Fibroblast of the conjunctiva (primary cell): ENCODE data around the gene PI4KA.
"Not testable (repeated sequence)": the region's sequence is repeated elsewhere in the genome, so short reads cannot be mapped to it uniquely, and the experiment has no call there.

Experiments
- DNase-seq: peaks from one replicate; pipeline ENCODE4 v3.0.0-alpha.2; 2010; ENCODE audit warnings: low read depth

The PI4KA gene

DNA sequence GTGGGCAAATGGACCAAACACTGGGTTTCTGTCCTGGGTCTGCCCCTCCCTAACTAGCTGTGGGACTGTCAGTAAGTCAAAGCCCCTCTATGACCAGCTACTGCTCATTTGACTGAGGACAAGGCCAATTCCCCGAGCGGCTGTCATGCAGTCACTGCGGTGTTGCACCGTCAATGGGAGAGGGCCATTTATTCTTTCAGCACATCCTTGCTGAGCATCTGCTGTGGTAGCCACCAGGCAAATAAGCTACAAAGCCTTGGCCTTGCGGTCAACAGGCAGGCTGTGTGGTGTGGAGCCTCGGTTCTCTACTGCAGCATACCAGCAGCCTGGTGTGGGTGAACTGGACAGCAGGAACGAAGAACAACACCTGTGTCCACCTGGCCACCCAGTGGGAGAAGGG is 110.5 kb downstream of the PI4KA start:
- no peak for DNase-seq

DNA sequence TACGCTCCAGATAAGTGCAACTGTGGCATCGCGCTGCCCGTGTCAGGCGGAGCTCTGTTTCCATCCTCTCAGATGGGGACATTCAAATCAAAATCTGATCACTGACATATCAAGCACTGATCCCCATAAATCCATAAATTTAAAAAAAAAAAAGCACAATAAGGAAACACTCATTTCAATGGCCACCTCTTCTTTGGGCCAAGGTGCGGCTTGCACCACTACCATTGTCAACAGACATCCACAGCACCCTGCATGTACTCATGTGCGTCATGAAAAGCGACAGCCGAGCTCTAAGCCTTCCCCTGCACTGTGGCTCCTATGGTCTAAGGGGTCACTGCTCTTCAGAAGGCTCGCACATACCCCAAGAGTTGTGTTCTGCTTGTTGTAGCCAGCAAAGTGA is 111.4 kb downstream of the PI4KA start:
- DNase-seq, result no peak

DNA sequence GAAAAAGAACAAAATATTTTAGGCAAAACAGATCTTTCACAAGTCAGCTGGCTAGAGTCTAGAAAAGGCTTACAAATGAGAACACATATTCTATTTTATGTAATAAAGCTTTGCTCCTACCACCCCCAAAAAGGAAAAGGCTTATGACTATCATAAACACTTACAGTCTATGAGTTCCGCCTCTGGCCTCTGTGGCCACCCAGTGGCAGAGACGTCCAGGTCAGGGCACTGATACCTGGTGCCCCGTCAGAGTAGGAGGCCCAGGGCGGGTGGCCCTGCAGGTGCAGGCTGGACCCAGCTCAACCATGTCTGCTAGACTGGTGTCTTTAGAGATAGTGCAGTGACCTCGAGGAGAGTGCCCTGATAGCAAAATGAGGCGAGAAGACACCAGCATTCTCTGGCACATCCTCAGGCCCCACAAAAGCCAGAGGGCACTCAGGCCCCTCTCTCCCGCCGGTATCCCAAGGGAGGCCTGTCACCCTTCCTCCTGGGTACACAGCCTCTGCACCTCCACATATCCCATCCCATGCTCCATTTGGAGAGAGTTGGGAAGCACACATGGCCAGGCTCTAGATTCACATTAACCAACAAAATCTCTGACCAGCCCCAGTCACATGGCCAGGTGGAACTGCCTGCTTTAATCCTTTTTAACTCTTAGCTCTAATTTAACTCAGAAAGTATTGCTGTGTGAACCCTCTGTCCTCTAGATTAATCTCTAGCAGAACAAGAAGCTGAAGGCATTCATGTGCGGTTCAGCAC is 112.0 kb downstream of the PI4KA start:
- DNase-seq, result no peak

DNA sequence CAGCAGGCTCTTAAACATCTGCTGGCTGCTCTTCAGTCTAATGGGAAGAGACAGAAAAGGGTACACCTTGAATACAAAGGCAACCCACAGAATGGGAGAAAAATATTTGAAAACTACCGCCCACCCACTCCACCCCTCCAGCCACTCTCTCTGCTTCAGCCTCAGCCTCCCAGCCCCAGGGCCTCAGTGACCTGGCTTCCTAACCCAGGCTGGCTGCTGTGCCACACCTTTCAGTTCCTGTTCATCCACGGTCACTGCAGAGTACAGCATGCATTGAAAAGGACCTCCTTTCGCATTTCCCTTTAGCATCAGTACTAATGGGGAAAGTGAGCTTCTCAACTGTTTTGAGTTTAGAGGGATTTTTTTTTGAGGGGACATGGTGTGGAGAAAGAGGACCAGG is 113.5 kb downstream of the PI4KA start:
- no peak for DNase-seq

DNA sequence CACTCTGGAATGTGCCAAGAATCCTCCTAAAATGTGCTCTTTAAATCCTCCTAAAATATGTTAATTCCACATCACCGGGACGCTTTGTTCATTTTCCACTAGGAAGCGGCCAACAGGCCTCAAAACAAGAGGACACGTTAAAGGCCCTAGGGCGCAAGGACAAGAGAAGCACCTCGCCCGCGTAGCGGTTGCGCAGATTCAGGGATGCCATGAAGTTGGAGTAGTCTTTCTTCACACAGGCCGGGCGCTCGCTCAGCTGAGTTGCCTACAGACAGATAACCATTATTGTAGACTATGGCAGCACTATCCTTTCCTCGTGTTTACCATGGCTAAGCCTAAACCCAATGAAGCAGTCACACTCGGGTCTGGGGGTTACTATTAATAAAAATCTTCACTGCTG is 114.2 kb downstream of the PI4KA start:
- DNase-seq, result no peak

DNA sequence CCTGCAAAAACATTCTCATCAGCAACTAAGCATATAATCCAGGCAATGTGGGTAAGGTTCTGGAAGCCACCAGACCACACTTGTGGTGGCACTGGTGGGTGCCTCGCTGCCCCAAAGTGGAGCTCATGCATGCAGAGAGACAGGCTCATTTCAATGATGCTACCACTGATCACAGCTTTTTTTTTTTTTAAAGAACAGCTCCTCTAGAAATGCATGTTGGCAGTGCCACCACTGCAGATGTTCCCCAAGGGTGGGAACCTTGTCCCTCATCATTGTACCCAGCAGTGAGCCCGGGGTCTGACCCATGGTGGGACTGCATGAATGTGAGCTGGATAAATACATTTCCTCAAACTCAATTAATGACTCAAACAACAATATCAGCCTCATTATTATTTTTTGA is 115.8 kb downstream of the PI4KA start:
- no peak for DNase-seq

DNA sequence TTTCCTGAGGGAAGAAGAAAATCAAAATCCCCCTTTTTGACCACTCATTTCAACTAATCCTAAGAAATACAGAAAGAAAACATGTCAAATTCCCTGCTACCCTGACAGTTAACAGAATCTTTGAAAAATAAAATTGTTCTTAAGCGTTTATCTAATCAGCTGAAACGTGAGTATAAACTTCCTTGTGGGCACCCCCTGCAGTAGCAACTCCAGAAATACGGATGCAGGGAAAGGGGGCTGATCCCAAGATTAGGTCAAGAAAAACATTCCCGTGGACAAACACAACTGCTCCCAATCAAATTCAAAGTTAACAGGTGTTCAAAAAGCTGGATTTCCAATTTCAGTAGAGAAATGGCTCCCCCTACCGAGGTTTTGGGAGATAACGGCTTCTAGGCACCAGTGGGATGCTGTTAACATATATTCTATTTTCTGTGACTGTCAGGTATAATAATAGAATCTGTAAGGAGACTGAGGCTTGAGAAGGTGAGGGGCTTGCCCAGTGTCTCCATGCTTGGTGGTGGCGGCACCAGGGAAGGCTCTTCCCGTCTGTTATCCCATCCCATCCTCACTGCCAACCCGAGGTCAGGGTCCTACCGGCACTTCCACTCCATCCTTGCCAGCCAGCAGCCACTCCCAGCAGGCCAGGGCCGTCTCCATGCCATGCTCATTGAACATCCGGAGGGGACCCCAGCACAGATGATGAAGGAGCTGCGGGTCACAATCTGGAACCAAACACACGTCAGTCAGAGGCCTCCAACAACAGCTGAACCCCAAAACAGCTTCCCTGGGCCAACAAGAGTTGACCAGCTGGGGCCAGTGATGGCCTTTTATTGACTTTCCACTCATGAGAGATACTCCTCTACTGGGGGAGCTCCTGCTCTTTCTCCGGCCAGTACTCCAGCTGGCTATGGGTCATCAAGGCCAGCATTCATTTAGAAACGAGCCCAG is 116.7 kb downstream of the PI4KA start:
- no peak for DNase-seq

DNA sequence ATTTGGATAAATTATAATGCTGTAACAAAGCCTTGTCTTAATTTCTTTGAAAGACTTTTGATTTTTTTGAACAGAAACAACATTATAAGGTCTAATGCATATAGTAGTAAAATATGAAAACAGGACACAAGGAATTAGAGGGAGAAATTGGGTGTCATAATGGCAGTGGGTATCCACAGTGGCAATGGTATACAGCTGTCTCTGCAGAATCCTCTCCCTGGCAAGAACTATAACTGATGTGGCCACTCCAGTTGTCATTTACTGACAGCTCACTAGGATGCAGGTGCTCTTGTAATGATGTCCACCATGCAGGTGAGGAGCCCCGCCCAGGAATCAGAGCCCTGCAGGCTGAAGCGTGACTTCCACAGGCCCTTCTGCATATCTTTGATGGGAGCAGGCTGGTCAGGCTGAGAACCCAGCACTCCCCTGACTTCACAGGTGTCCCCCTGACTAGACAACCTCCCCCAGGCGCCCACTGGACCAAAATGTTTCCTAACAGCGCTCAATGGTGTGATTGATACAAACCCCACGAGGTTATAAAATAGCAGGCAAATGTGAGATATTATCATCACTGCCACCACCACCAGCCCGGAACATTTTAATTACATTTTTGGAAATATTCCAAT is 117.5 kb downstream of the PI4KA start:
- no peak for DNase-seq

DNA sequence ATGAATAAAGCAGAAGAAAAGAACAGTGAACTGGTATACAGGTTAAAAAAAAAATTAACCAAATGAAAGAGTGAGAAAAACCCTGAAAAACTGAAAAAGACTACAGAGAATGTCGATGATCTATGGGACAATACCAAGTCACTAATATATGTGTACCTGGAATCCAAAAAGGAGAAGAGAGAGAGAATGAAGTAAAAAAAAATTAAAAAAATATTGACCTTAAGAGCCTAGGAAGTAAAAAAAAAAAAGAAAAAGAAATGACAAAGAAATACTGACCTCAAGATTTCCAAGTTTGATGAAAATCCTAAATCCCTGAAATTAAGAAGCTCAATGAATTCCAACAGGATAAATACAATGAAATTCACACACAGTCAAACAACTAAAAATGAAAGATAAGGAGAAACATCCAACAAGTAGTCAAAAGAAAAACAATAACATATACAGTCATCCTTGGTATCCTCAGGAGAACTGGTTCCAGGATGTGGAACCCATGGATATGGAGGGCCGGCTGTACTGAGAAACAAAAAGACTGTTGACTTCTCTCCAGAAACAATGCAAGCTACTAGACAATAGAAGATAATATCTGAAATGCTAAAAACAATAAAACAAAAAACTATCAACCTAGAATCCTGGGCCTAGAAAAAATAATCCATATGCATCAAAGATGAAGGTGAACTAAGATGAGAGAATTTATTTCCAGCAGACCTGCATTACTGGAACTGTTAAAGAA is 118.2 kb downstream of the PI4KA start:
- no peak for DNase-seq

DNA sequence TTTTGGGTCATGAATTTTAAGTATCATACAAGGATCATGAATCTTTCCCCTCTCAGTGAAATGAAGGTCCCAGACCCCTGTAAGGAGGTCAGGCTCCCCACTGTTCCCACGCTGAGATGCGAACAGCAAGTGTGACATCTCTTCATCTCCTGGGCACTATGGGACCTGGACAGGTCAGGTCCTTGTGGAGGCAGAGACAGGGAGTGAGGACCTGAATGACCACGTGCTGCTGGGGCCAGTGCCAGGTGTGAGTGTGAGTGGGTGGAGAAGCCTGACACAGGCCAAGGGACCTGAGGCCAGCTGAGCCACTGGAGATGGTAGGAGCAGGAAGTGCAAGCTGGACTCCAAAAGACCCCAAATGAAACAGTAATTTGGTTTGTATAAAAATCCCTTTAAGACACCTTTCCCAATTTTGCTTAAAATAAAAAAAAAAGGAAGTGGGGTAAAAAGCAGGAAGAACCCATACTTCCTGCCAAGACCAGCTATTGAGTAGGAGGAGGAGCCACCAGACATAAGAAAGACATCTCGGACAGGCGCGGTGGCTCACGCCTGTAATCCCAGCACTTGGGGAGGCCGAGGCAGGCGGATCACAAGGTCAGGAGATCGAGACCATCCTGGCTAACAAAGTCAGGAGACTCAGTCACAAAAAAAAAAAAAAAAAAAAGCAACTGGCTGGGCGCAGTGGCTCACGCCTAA is 120.1 kb downstream of the PI4KA start:
- no peak for DNase-seq

DNA sequence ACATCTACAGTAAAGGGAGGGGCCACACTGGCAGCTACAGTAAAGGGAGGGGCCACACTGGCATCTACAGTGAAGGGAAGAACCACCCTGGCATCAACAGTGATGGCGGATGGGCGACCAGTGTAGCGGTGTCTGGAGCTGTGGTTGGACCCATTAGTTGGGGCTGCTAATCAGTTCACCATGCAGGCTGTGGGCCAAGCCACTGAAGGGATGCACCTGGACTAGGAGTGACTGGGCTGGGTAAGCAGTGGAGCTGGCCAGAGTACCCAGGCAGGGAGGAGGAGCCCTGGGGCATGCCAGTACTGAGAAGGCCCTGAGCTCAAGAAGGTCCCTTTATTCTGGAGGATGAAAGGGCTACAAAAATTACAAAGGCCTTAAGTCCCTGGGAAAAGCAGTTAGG is 121.7 kb downstream of the PI4KA start:
- not testable (repeated sequence) for DNase-seq

DNA sequence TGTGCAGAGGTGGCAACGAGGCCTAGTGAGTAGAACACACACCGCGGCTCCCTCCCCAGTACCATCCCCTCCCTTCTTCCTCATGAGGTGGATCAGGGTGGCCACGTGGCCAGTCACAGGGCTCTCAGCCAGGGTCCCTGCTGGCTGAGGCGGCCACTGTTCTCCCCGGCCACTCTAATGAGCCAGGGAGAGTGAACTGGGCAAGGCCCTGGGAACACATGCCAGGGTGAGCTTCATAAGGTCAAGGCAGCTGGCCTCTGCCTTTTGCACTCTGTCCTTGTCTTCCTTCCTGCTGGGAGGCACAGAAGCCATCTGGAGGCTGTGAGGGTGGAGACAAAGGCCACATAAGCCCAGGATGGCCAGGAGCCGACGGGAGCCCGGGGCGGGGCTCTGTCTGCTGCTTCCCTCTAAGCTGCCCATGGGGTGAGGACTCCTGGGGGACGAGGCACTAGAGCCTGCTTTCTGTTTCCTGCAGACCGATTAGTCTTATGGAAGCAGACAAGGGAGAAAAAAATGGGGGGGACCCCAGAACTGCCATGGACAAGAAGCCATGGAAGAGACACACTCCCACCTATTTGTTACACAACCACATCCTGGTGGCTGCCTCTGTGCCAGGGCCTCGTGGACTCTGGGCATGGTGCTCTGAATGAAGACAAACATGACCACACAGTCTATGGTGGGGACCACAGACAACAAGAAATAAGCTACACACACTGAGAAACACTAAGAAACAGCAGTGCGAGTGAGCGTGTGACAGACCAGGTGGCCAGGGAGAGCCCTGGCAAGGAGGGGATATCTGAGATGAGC is 123.1 kb downstream of the PI4KA start:
- DNase-seq, result not testable (repeated sequence)

DNA sequence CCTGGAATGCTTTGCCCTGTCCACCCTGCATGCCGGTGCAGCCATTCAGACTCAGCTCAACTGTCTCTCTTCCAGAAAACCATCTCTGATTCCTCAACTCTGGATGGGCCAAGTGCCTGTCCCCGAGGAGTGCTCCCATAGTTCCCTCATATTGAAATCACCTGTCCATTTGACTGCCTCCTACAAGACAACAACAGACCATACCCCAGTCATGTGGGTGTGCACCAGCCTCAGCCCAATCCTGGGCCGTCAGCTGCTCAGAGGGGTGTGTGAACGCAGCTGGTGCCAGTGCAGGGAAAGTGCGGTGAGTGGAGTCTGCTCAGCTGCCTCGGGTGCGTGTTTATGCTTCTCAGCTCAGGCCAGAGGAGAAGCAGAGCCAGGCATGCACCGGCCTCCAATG is 126.2 kb downstream of the PI4KA start:
- not testable (repeated sequence) for DNase-seq

DNA sequence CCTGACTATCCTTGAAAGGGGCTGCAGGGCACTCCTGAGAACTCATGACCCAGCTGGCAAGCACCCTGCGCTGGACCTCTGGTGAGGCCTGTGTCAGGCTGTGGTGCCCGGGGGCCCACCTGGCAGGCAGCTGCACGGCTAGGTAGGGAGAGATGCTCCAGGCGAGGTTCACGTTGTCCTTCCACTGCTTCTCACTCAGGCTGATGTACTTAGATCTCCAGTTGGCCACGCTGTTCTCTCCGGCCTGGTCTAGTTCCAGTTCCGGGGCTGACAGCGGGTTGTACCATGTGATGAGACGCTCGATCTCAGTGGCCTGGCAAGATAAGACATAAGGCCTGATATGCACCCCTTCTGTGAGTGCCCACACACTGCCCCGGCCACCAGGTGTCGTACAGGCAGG is 129.4 kb downstream of the PI4KA start:
- no peak for DNase-seq

DNA sequence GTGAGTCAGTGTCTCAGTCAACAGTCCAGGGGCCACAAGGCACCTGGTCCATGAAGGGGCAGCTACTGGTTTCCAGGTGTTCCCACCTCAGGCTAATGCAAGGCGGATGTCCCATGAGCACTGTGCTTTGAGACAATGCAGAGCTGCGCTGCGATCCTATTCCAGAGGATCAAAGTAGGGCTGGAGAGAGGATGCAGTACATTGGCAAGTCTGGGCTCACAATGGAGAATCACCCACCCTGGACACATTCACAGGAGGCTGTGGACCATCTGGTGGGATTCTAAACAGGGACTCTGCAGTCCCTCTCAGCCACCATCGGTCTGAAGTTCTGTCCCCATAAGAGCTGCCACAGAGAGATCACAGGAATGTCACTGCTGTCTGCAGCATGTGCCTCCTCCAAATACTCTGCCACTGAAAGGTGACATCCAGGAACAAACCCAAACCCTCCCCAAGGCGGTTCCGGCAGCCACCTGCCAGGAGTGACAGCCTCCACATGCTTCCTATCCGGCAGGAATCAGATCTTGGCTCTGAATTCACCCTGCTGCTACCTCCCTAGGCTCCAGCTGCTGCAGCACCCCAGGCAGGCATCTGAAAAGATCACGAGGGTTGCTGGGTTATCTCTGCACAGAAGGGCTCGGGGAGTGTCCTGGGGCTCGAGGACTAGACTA is 130.0 kb downstream of the PI4KA start:
- no peak for DNase-seq

DNA sequence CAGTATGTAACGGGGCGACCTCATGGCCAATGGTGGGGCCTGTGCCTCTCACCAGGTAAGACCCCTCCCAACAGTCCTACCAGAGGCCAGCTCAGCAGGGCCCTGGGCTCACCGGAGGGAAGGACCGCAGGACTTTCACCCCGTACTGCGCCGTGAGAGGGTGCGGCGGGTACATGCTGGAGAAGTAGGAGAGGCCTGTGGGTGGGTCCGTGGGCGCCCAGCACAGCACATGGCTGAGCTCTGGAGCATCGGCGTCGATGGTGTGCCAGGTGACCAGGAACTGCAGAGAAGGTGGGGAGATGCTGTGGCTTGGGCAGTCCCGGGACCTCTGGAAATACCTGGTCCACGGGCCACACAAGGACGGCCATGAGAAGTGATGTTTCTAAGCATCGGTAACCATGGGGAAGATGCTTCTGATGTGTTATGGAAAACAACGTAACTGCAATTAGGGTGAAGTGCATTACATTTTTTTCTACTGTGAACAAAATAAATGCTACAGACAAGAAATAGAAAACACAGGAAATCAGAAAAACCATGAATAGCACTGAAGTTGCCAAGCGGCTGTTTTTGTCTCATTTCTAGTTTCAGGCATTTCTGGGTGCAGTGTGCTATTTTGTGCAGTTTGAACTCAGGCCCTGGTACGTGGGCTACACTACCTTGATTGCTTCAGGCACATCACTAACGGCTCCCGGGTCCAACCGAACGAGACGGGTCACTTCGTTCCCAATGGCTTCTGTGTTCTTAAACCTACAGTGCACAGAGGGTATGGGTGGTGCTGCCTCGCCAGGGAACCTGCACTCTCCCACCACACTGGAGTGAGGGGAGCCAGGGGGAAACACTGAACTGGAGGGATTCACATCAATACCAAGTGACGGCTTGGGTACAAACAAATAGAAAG is 131.2 kb downstream of the PI4KA start:
- DNase-seq, result no peak

DNA sequence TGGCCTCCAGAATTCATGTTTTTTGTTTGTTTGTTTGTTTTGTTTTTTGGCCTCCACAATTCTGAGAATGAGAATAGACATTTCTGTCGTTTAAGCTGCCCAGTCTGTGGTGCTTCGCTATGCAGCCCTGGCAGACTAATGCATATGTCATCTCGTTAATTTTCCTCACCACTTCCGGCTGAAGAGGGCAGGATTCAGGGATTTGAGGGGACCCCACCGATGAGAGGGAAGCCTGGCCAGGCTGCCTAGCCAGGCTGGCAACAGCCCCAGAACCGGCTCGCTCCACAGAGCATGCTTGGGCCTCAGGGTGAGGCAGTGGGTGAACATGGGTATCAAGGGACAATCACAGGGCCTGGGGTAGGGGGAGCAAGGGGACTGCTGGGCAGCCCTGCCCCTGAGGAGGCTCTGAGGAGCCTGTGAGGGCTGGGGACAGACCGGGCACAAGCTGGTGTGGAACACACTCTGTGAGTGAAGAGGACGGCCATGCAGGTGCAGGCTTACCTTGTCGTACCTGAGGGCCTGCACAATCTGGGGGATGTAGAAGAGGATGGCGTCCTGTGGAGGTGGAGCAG is 132.5 kb downstream of the PI4KA start:
- DNase-seq, result no peak

DNA sequence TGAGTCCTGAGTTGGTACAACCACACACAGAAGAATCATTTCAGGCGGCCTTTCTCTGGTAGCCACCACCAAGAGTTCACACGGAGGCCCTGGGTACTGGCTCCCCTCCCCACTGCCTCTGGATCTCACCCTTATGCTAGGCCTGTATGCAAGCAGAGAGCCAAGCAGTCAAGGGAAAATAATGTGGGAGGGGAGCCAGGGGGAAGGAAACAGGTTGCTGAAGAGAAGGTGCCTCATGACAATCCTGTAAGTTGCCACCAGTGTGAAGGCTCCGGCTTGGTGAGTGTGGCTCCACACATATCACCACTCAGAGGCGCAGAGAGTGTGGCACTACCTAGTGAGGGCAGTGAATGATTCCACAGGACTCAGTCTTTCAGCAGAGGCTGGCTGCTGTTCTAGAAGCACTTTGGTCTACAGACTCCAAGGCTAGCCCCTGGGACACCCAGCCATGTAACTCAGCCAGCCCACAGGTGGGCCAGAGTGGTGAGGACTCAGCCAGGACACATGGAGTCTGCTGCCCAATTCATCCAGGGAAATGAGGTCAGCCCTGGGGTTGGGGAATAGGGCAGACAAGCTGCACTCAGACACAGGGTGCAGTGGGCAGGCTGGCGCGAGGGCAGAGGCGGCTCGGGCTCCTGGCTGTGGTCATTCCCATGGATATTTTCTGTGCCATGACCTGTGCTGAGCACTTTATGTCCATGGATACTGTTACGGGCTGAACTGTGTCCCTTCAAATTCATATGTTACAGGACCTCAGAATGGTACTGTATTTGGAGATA is 133.7 kb downstream of the PI4KA start:
- no peak for DNase-seq
